OCI-LY1 (cell line): ENCODE measurements around the gene GRK5.

Experiments used
- EZH2 ChIP-seq: fragments of 200-600 bp; sonication (generic), shearing (Covaris generic); IDR thresholded peaks from 2 replicates; pipeline ENCODE4 v1.8.0; 2017; ENCODE audit warnings: borderline replicate concordance, mixed run types, mild to moderate bottlenecking, antibody characterized with exemption, low read length, moderate library complexity, mixed read lengths
- TF ChIP-seq, protein P1 (sequence below): fragments of 200-600 bp; sonication (generic), shearing (Covaris generic); IDR thresholded peaks from 2 replicates; pipeline ENCODE4 v1.5.1; 2017; ENCODE audit warnings: mild to moderate bottlenecking, antibody characterized with exemption, low read length, moderate library complexity, mixed read lengths

DNA sequence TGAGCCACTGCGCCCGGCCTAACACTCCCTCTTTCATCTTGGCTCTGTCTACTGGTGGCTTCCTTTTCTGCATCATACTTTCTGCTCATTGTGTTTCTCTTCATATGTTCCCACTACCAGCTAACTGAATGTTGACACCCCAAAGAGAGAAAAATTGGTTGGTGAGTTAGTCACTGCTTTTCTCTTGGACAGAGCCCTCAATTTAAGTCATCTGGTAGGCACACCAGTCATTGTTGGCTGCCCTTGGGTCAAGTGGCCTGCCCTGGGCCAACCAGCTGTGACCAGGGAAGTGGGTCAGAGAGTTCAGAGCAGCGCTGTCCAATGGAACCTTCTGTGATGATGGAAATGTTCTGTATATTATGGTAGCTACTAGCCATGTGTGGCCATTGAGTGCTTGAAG lies 52.0 kb downstream of the GRK5 start:
- TF ChIP-seq, protein P1, sequence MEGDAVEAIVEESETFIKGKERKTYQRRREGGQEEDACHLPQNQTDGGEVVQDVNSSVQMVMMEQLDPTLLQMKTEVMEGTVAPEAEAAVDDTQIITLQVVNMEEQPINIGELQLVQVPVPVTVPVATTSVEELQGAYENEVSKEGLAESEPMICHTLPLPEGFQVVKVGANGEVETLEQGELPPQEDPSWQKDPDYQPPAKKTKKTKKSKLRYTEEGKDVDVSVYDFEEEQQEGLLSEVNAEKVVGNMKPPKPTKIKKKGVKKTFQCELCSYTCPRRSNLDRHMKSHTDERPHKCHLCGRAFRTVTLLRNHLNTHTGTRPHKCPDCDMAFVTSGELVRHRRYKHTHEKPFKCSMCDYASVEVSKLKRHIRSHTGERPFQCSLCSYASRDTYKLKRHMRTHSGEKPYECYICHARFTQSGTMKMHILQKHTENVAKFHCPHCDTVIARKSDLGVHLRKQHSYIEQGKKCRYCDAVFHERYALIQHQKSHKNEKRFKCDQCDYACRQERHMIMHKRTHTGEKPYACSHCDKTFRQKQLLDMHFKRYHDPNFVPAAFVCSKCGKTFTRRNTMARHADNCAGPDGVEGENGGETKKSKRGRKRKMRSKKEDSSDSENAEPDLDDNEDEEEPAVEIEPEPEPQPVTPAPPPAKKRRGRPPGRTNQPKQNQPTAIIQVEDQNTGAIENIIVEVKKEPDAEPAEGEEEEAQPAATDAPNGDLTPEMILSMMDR = no peak
- no peak for TF ChIP-seq EZH2
